NT2/D1 (cell line): ENCODE results near the gene SNAP47.

Experiments
- DNase-seq: peaks from one replicate; pipeline ENCODE4 v3.0.0-alpha.2; 2011; ENCODE audit warnings: low read depth, low spot score
- H3K27me3 ChIP-seq: 2 replicates; pipeline ENCODE4 v1.6.0; 2011; ENCODE audit warnings: mild to moderate bottlenecking; ENCODE audit not compliant: insufficient read length, insufficient read depth
- H3K36me3 ChIP-seq: 2 replicates; pipeline ENCODE4 v1.6.1; 2011; ENCODE audit warnings: mild to moderate bottlenecking, low read length, mixed read lengths; ENCODE audit not compliant: insufficient read depth, insufficient read length
- H3K4me1 ChIP-seq: 2 replicates; pipeline ENCODE4 v1.5.1; 2011; ENCODE audit not compliant: insufficient read depth, insufficient read length
- H3K4me3 ChIP-seq: 2 replicates; pipeline ENCODE4 v1.5.1; 2011; ENCODE audit warnings: low read depth; ENCODE audit not compliant: insufficient read length
- H3K9ac ChIP-seq: 2 replicates; pipeline ENCODE4 v1.6.0; 2011; ENCODE audit warnings: low read depth; ENCODE audit not compliant: insufficient read length
- H3K9me3 ChIP-seq: 2 replicates; pipeline ENCODE4 v1.5.1; 2011; ENCODE audit warnings: mild to moderate bottlenecking, low read length; ENCODE audit not compliant: insufficient read depth
- SUZ12 ChIP-seq: IDR thresholded peaks from 2 replicates; pipeline ENCODE4 v1.6.1; 2011; ENCODE audit not compliant: insufficient read length, insufficient read depth; ENCODE audit errors: extremely low read depth
- YY1 ChIP-seq: IDR thresholded peaks from 2 replicates; pipeline ENCODE4 v1.6.1; 2011; ENCODE audit not compliant: insufficient read length, insufficient read depth
- ZNF274 ChIP-seq: IDR thresholded peaks from 2 replicates; pipeline ENCODE4 v1.6.1; 2011; ENCODE audit warnings: mild to moderate bottlenecking, low read depth, low read length

The SNAP47 gene

GRCh38 chr1:227756172-227756959 is 21.1 kb downstream of the SNAP47 start:
- H3K4me3 ChIP-seq: no peak overlapping the region
- H3K4me1 ChIP-seq: peaks cover 10% of the 10 kb centered on the region
- no peak overlapping the region for H3K9ac ChIP-seq
- DNase-seq: no peak
- no peaks in the 10 kb centered on the region for H3K9me3 ChIP-seq
- H3K36me3 ChIP-seq: peaks cover 88% of the 10 kb centered on the region
- H3K27me3 ChIP-seq: no peaks in the 10 kb centered on the region
- TF ChIP-seq YY1: no peak
- TF ChIP-seq ZNF274: no peak
- TF ChIP-seq SUZ12: no peak

DNA sequence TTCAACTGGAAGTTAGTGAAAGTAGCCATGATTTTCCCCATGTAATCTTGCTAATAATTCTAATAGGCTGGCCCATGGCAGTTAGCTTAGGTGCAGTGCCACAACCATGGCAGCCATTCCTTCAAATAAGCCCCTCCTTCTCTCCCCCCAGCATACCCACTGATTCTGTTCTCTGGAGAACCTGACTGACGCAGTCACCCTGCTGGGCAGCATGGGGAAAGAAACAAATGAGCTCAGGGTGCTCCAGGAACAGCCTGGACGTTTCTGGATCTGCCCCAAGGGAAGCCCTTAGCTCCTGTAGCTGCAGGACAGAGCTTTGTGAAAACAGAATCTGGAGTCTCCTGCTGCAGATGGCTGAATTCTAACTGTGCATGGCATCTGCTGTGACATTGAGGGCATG is 22.5 kb downstream of the SNAP47 start:
- peaks cover 93% of the 10 kb centered on the region for H3K36me3 ChIP-seq
- H3K9ac ChIP-seq: no peak overlapping the region
- H3K4me3 ChIP-seq: no peak overlapping the region
- no peaks in the 10 kb centered on the region for H3K27me3 ChIP-seq
- peaks cover 12% of the 10 kb centered on the region for H3K4me1 ChIP-seq
- TF ChIP-seq SUZ12 (no peak), ZNF274 (no peak), YY1 (no peak)
- no peak for DNase-seq
- no peaks in the 10 kb centered on the region for H3K9me3 ChIP-seq

- H3K9ac ChIP-seq: no peak overlapping the region
- H3K36me3 ChIP-seq: peaks cover 92% of the 10 kb centered on the region
- H3K27me3 ChIP-seq: no peaks in the 10 kb centered on the region
- no peak overlapping the region for H3K4me3 ChIP-seq
- TF ChIP-seq YY1 (no peak), SUZ12 (no peak), ZNF274 (no peak)
- no peaks in the 10 kb centered on the region for H3K9me3 ChIP-seq
- no peak for DNase-seq
- H3K4me1 ChIP-seq: peaks cover 17% of the 10 kb centered on the region
These were observed 23.1 kb downstream of the SNAP47 start for GRCh38 chr1:227758366-227758765.

- Histone ChIP-seq H3K4me3 (no peak overlapping the region), H3K9ac (no peak overlapping the region), H3K27me3 (no peaks in the 10 kb centered on the region), H3K9me3 (no peaks in the 10 kb centered on the region), H3K4me1 (peaks cover 24% of the 10 kb centered on the region), H3K36me3 (peaks cover 84% of the 10 kb centered on the region)
- no peak for TF ChIP-seq ZNF274
- TF ChIP-seq SUZ12: no peak
- TF ChIP-seq YY1: no peak
- DNase-seq: no peak
These were observed 24.4 kb downstream of the SNAP47 start for GRCh38 chr1:227759341-227760300.

DNA sequence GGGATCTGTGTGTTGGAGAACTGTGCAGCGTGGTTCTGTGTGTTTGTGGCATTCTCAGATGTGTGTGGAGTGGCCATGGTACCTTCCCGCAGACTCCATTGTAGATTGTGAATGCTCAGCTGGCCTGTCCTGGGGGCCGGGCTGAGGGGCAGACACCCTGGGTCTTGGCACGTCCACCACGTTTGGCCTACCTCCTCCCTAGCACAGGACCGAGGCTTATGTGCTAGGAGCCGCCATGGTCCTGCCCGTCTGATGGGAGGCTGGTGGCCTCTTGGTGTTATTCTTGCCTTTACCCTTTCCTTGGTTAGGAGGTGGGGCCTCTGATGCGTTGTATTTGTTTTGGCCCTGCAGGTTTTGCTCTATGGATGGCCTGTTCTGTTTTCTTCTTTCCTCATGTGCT is 25.1 kb downstream of the SNAP47 start:
- Histone ChIP-seq H3K4me3 (no peak overlapping the region), H3K9me3 (no peaks in the 10 kb centered on the region), H3K4me1 (peaks cover 27% of the 10 kb centered on the region), H3K27me3 (no peaks in the 10 kb centered on the region), H3K9ac (no peak overlapping the region), H3K36me3 (peaks cover 83% of the 10 kb centered on the region)
- no peak for DNase-seq
- TF ChIP-seq YY1 (no peak), SUZ12 (no peak), ZNF274 (no peak)

- TF ChIP-seq ZNF274 (no peak), SUZ12 (no peak), YY1 (no peak)
- no peak overlapping the region for H3K9ac ChIP-seq
- H3K27me3 ChIP-seq: no peaks in the 10 kb centered on the region
- peaks cover 84% of the 10 kb centered on the region for H3K36me3 ChIP-seq
- no peaks in the 10 kb centered on the region for H3K9me3 ChIP-seq
- H3K4me3 ChIP-seq: no peak overlapping the region
- DNase-seq: no peak
- H3K4me1 ChIP-seq: peaks cover 30% of the 10 kb centered on the region
These were observed 26.5 kb downstream of the SNAP47 start for GRCh38 chr1:227761621-227762230.
